HepG2 (cell line): ENCODE results near the gene PRDX2. TPM values are rescaled to one million over a fixed set of nuclear protein-coding genes. Genes with fewer than 3 reads are reported as not detected.

Experiments used
- CEBPB ChIP-seq: IDR thresholded peaks from 2 replicates; pipeline ENCODE4 v1.6.1; 2011; ENCODE audit warnings: low read depth, low read length, improper control_type of control experiment, borderline replicate concordance
- CEBPG ChIP-seq: IDR thresholded peaks from 2 replicates; pipeline ENCODE4 v1.6.1; 2016
- DNMT1 ChIP-seq: sonication (generic); formaldehyde crosslinking; IDR thresholded peaks from 2 replicates; pipeline ENCODE4 v1.5.1; 2020; ENCODE audit warnings: mild to moderate bottlenecking, missing genetic modification reagents
- DPF2 ChIP-seq: sonication (generic); formaldehyde crosslinking; IDR thresholded peaks from 2 replicates; pipeline ENCODE4 v1.4.0; 2020; ENCODE audit warnings: mild to moderate bottlenecking, low read depth, missing genetic modification reagents, borderline replicate concordance
- FOXA1 ChIP-seq, 2 experiments: fragments of 450-650 bp in 1 of 2; sonication (generic) in 1 of 2; formaldehyde crosslinking in 1 of 2; IDR thresholded peaks; 2 replicates each; pipeline versions ENCODE4 v1.4.0 to v1.6.1; 2016 to 2020; ENCODE audit warnings: missing genetic modification reagents in 1 of 2
- FOXA3 ChIP-seq: IDR thresholded peaks from 2 replicates; pipeline ENCODE4 v1.6.1; 2016; ENCODE audit warnings: missing genetic modification reagents, missing compliant biosample characterization
- FUBP1 ChIP-seq: sonication (generic); formaldehyde crosslinking; IDR thresholded peaks from 2 replicates; pipeline ENCODE4 v1.5.1; 2020; ENCODE audit warnings: missing genetic modification reagents, mild to moderate bottlenecking, borderline replicate concordance
- HNF4G ChIP-seq, 2 experiments: sonication (generic) in 1 of 2; formaldehyde crosslinking in 1 of 2; IDR thresholded peaks; 2 replicates each; pipeline versions ENCODE4 v1.4.0 to v1.6.1; 2011 to 2020; ENCODE audit warnings: borderline replicate concordance in 2 of 2, low read depth in 2 of 2, mild to moderate bottlenecking in 2 of 2, low read length in 1 of 2, missing genetic modification reagents in 1 of 2, moderate library complexity in 1 of 2
- IKZF4 ChIP-seq: sonication (generic); formaldehyde crosslinking; IDR thresholded peaks from 2 replicates; pipeline ENCODE4 v1.5.1; 2020; ENCODE audit warnings: borderline replicate concordance, mild to moderate bottlenecking, low read depth, missing genetic modification reagents; ENCODE audit errors: not compliant biosample characterization
- IRF9 ChIP-seq: sonication (generic); formaldehyde crosslinking; IDR thresholded peaks from 2 replicates; pipeline ENCODE4 v1.8.0; 2022; ENCODE audit warnings: missing genetic modification reagents, mild to moderate bottlenecking, borderline replicate concordance
- KLF6 ChIP-seq: IDR thresholded peaks from 2 replicates; pipeline ENCODE4 v1.8.0; 2016; ENCODE audit warnings: missing biosample characterization, missing genetic modification reagents
- PCBP2 ChIP-seq: fragments of 200-400 bp; formaldehyde crosslinking; optimal IDR thresholded peaks from 2 replicates; pipeline ENCODE3; 2018; ENCODE audit warnings: low read length, low read depth; ENCODE audit not compliant: poor library complexity, severe bottlenecking
- SRSF4 ChIP-seq: fragments of 200-400 bp; formaldehyde crosslinking; IDR thresholded peaks from one replicate; pipeline ENCODE4 v1.6.1; 2018; ENCODE audit warnings: mild to moderate bottlenecking, low read depth, low read length, moderate library complexity; ENCODE audit not compliant: poor library complexity, severe bottlenecking
- TAF1 ChIP-seq: sonication (generic); formaldehyde crosslinking; IDR thresholded peaks from 2 replicates; pipeline ENCODE4 v1.4.0; 2020; ENCODE audit warnings: missing genetic modification reagents
- TBP ChIP-seq: sonication (generic); formaldehyde crosslinking; IDR thresholded peaks from 2 replicates; pipeline ENCODE4 v1.5.0; 2020; ENCODE audit warnings: missing genetic modification reagents
- TOE1 ChIP-seq: sonication (generic); formaldehyde crosslinking; IDR thresholded peaks from 2 replicates; pipeline ENCODE4 v1.4.0; 2020; ENCODE audit warnings: mild to moderate bottlenecking, missing genetic modification reagents
- ZNF639 ChIP-seq: conservative IDR thresholded peaks from 2 replicates; pipeline ENCODE4 v1.6.1; 2018; ENCODE audit warnings: missing genetic modification reagents
- ZNF790 ChIP-seq: sonication (generic); formaldehyde crosslinking; IDR thresholded peaks from 2 replicates; pipeline ENCODE4 v1.8.0; 2022; ENCODE audit warnings: missing genetic modification reagents, mild to moderate bottlenecking, borderline replicate concordance
- ZNF816 ChIP-seq: sonication (generic); formaldehyde crosslinking; IDR thresholded peaks from 2 replicates; pipeline ENCODE4 v1.8.0; 2022; ENCODE audit warnings: missing genetic modification reagents, mild to moderate bottlenecking, borderline replicate concordance
- ZZZ3 ChIP-seq: sonication (generic); formaldehyde crosslinking; IDR thresholded peaks from 2 replicates; pipeline ENCODE4 v1.4.0; 2020; ENCODE audit warnings: missing genetic modification reagents, mild to moderate bottlenecking, borderline replicate concordance
- polyA plus RNA-seq, 8 experiments: library from polyadenylated mRNA; depleted of rRNA in 3 of 8; stranded (reverse) in 7 of 8; unstranded in 1 of 8; fragments of >200 nt; fragmentation: Illumina TruSeq in 4 of 8; extraction: Trizol in 4 of 8; gene quantifications; 2 replicates each; pipeline versions ENCODE4 v1.2.1 to v1.2.3, GENCODE V29; 2011 to 2016; ENCODE audit warnings: low read depth in 4 of 8, missing spikeins in 1 of 8, mixed read lengths in 1 of 8; ENCODE audit not compliant: insufficient read depth in 1 of 8
- total RNA-seq, 5 experiments: library from RNA; depleted of rRNA; stranded (reverse); fragments of >200 nt; fragmentation: Illumina TruSeq; extraction: Trizol; gene quantifications; 2 replicates each; pipeline ENCODE4 v1.2.3, GENCODE V29; 2016; ENCODE audit warnings: low read depth in 1 of 5
- TF ChIP-seq, protein P1 (sequence below): sonication (generic); formaldehyde crosslinking; IDR thresholded peaks from 2 replicates; pipeline ENCODE4 v1.4.0; 2020; ENCODE audit warnings: missing genetic modification reagents

PRDX2 gene
- total and polyA plus RNA-seq, 2 of the 13 experiments (the other 11 are each of a cell fraction or from before 2014, with no cell fraction given): 218 to 381 TPM

DNA sequence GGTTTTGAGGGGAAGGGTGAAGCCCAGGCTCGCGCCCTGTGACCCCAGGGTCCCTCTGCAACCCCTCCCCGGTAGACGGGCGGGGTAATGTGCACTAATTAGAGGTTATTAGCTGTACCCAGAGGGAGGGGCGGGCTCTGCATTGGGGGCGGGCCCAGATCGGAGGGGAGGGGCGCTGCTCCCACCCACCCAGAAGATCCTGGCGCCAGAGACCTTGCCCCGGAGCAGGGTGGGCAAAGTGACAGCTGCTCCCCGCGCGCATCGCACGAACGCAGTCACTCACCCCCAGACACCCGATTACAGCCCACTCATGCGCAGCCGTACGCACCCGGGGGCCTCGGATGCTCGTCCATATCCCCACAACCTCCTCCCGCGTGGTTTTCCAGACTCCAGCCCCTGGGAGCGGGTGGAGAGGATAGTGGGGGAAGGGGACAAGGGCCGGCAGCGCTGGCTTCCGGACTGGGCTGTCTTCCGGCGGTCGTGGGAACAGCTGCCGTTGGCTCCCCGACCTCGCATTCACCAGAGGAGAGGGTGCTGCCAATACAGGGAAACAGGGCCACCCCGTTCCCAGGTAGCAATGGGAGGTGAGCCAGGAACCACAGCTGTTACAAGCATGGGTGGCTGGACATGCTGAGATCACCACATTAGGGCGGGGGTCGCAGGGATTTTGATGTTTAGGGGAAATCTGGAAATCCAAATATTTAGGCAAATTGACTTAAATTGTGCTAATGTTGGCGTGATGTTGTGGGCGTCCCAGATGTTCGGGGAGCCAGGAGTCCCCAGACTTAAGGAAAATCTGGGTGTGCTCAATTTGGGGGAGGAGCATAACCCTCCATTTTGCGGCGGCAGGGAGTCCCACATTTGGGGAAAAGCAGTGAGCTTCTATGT is 23.3 kb downstream of the PRDX2 start (continued):
- TF ChIP-seq FOXA1 (IDR thresholded peaks at IDR 0.05): no peak
- no peak for TF ChIP-seq FOXA1 (CRISPR knock-in tag; IDR thresholded peaks at IDR 0.05)
- TF ChIP-seq ZZZ3: no peak
- TF ChIP-seq FOXA3 (CRISPR knock-in tag): no peak
- TF ChIP-seq PCBP2: no peak
- TF ChIP-seq ZNF639 (CRISPR knock-in tag): no peak
- TF ChIP-seq ZNF816 (CRISPR knock-in tag): no peak
- TF ChIP-seq CEBPB: no peak
- peak; percentile 27; the same call in 1 of the 2 replicates for TF ChIP-seq TAF1 (CRISPR knock-in tag)
- TF ChIP-seq, protein P1, sequence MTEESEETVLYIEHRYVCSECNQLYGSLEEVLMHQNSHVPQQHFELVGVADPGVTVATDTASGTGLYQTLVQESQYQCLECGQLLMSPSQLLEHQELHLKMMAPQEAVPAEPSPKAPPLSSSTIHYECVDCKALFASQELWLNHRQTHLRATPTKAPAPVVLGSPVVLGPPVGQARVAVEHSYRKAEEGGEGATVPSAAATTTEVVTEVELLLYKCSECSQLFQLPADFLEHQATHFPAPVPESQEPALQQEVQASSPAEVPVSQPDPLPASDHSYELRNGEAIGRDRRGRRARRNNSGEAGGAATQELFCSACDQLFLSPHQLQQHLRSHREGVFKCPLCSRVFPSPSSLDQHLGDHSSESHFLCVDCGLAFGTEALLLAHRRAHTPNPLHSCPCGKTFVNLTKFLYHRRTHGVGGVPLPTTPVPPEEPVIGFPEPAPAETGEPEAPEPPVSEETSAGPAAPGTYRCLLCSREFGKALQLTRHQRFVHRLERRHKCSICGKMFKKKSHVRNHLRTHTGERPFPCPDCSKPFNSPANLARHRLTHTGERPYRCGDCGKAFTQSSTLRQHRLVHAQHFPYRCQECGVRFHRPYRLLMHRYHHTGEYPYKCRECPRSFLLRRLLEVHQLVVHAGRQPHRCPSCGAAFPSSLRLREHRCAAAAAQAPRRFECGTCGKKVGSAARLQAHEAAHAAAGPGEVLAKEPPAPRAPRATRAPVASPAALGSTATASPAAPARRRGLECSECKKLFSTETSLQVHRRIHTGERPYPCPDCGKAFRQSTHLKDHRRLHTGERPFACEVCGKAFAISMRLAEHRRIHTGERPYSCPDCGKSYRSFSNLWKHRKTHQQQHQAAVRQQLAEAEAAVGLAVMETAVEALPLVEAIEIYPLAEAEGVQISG (CRISPR knock-in tag): peak; percentile 65; the same call in 1 of the 2 replicates
- TF ChIP-seq SRSF4: no peak
- TF ChIP-seq TOE1: no peak
- TF ChIP-seq FUBP1 (CRISPR knock-in tag): no peak
- TF ChIP-seq DPF2 (CRISPR knock-in tag): no peak
- no peak for TF ChIP-seq ZNF790 (CRISPR knock-in tag)
- TF ChIP-seq IKZF4 (CRISPR knock-in tag): no peak
- no peak for TF ChIP-seq CEBPG (CRISPR knock-in tag)
- TF ChIP-seq KLF6 (CRISPR knock-in tag): no peak
- no peak for TF ChIP-seq TBP (CRISPR knock-in tag)
- TF ChIP-seq HNF4G (IDR thresholded peaks at IDR 0.05; ENCODE audit: borderline replicate concordance, low read depth, low read length): no peak
- 0 out of 2 replicates have a peak, but pooled peaks have one; percentile 34 for TF ChIP-seq HNF4G (CRISPR knock-in tag; IDR thresholded peaks at IDR 0.05; ENCODE audit: borderline replicate concordance, low read depth)
- no peak for TF ChIP-seq DNMT1 (CRISPR knock-in tag)
- 0 out of 2 replicates have a peak, but pooled peaks have one; percentile 24 for TF ChIP-seq IRF9 (CRISPR knock-in tag)
